Right lobe of liver (tissue), 6 donors: ENCODE data around the gene CKAP5. TPM values are rescaled to one million over a fixed set of nuclear protein-coding genes. Genes with fewer than 3 reads are reported as not detected.
"Not testable (repeated sequence)": the region's sequence is repeated elsewhere in the genome, so short reads cannot be mapped to it uniquely, and the experiment has no call there.

ENCODE experiments used
- ATAC-seq, 4 donors: fragments of 200-7000 bp; cut with Tn5 transposase; one replicate each; pipeline ENCODE4 v1.9.1; 2020; ENCODE audit warnings: mild to moderate bottlenecking in 4 of 4, moderate library complexity in 4 of 4
- DNase-seq, 3 donors: peaks; one replicate each; pipeline ENCODE4 v3.0.0-alpha.2; 2020
- H3K27ac ChIP-seq, 3 donors: fragments of 200-600 bp; one replicate each; pipeline ENCODE4 v1.8.0; 2022
- H3K27me3 ChIP-seq, 2 donors: fragments of 200-600 bp; one replicate each; pipeline ENCODE4 v1.8.0; 2022
- H3K36me3 ChIP-seq, 4 donors: fragments of 200-600 bp; sonication (generic) in 1 of 4; one replicate each; pipeline versions ENCODE4 v1.5.1 to v1.8.0; 2017 to 2022; ENCODE audit warnings: control low read depth in 1 of 4
- H3K4me1 ChIP-seq, 4 donors: fragments of 200-600 bp; sonication (generic) in 1 of 4; one replicate each; pipeline versions ENCODE4 v1.5.1 to v1.8.0; 2017 to 2022; ENCODE audit warnings: control low read depth in 1 of 4
- H3K4me3 ChIP-seq, 3 donors: fragments of 200-600 bp; one replicate each; pipeline ENCODE4 v1.8.0; 2022
- H3K9me3 ChIP-seq, 4 donors: fragments of 200-600 bp; sonication (generic) in 1 of 4; one replicate each; pipeline versions ENCODE4 v1.5.1 to v1.8.0; 2017 to 2022; ENCODE audit warnings: control low read depth in 1 of 4
- POLR2A ChIP-seq: fragments of 450-650 bp; IDR thresholded peaks from one replicate; pipeline ENCODE4 v1.6.1; 2017; ENCODE audit warnings: antibody characterized with exemption, mild to moderate bottlenecking
- WGBS: methylation state at CpG from one replicate; pipeline ENCODE4 v1.1.6; 2018; ENCODE audit warnings: low coverage, low lambda C conversion rate; ENCODE audit not compliant: insufficient coverage; ENCODE audit errors: missing lambda C conversion rate; 5-methylcytosine and 5-hydroxymethylcytosine counted together
- intact Hi-C, 2 donors: fragments of 100-400 bp; cut with DNase I; formaldehyde crosslinking; loops; one replicate each; pipeline versions ENCODE4 v1.11.2 to v1.14.1; 2022
- total RNA-seq, 6 experiments: library from RNA; depleted of rRNA in 2 of 6; stranded (reverse); fragments of >200 nt in 2 of 6; fragmentation: NEBNext Ultra II Directional in 3 of 6; extraction: Animal tissue kit (Norgen Biotek cat#: 25700) in 3 of 6; gene quantifications; one replicate each; pipeline versions ENCODE4 v1.1.0 to v1.2.4, GENCODE V29; 2016 to 2023
- TF ChIP-seq, protein P1 (sequence below), 4 donors: fragments of 200-600 bp in 3 of 4; fragments of 450-650 bp in 1 of 4; IDR thresholded peaks; one replicate each; pipeline versions ENCODE4 v1.5.1 to v1.8.0; 2016 to 2022; ENCODE audit warnings: antibody characterized with exemption in 4 of 4, mild to moderate bottlenecking in 2 of 4
- donor health status: DM: no; HTN: yes; CAD: no.
- donor health status: DM: no; HTN: no; CAD: no.
- donor health status: DM: no; HTN: no; CAD: no.
- donor health status: DM: no; HTN: yes; CAD: no.
- donor health status: DM: no; HTN: yes; CAD: no.

CKAP5 gene
- total RNA-seq, 6 experiments from 2014 or later = 12.9 to 30.2 (median 21.2) TPM

DNA sequence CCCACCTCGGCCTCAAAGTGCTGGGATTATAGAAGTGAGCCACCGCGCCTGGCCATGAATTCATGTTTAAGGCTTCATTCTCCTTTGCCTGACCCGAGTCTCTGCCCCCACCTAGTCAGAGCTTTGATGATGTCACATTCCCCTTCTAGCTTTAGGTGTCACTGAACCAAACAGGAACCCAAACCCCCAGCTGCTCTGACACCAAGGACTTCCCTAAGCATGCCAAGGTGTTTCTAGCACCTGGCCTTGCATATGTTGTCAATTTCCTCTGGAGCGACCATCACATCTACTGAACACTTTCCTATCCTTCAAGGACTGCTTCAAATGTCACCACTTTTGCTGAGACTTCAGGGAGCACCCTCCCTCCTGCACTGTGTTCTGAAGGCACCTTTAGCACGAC, 124.8 kb downstream of the CKAP5 start:
- Histone ChIP-seq H3K4me3 (peak overlapping the region; percentile 51 to 88 (median 87)), H3K36me3 (peaks cover 0 to 40% (median 21%) of the 10 kb centered on the region in 4 donors), H3K9me3 (no peaks in the 10 kb centered on the region), H3K27ac (peak overlapping the region in 2 of 3 donors; percentile 81 to 94), H3K27me3 (no peaks in the 10 kb centered on the region), H3K4me1 (peaks cover 0 to 63% (median 19%) of the 10 kb centered on the region in 4 donors)
- ATAC-seq (no peak), DNase-seq (no peak)
- TF ChIP-seq POLR2A = no peak
- TF ChIP-seq, protein P1, sequence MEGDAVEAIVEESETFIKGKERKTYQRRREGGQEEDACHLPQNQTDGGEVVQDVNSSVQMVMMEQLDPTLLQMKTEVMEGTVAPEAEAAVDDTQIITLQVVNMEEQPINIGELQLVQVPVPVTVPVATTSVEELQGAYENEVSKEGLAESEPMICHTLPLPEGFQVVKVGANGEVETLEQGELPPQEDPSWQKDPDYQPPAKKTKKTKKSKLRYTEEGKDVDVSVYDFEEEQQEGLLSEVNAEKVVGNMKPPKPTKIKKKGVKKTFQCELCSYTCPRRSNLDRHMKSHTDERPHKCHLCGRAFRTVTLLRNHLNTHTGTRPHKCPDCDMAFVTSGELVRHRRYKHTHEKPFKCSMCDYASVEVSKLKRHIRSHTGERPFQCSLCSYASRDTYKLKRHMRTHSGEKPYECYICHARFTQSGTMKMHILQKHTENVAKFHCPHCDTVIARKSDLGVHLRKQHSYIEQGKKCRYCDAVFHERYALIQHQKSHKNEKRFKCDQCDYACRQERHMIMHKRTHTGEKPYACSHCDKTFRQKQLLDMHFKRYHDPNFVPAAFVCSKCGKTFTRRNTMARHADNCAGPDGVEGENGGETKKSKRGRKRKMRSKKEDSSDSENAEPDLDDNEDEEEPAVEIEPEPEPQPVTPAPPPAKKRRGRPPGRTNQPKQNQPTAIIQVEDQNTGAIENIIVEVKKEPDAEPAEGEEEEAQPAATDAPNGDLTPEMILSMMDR (IDR thresholded peaks at IDR 0.05) = no peak
- intact Hi-C loops = no loop called here
- 27% methylated on average over 6 of the region's 6 CpGs for WGBS

DNA sequence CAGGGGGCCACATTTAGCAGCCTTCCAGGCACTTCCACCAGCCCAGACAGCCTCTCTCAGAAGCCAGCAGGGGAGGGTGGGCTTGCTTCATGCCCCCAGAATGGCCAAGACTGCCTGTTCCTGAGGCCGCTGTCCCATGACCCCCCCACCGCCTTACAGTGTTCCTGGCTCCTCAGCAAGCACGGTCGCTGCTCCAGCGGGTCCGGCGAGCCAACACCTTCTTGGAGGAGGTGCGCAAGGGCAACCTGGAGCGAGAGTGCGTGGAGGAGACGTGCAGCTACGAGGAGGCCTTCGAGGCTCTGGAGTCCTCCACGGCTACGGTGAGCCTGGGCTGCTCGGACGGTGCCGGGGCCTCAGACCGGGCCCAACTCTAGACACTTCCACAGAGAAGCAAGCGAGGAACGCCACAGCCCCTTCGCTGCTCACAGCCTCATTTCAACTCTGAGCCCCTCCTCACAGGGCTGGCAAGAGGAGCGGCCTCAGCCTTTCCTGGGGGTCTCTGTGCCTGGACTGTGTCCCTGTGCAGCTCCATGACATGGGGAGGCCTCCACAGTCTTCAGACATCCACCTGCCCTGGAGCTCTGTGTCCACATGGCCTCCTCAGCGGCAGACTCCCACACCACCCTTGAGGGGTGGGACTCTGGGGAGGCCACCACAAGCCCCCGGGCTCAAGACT, 126.4 kb downstream of the CKAP5 start:
- Histone ChIP-seq H3K36me3 (peaks cover 0 to 27% (median 12%) of the 10 kb centered on the region in 4 donors), H3K4me3 (peak overlapping the region; percentile 51 to 88 (median 87)), H3K4me1 (peaks cover 0 to 60% (median 20%) of the 10 kb centered on the region in 4 donors), H3K27me3 (no peaks in the 10 kb centered on the region), H3K9me3 (no peaks in the 10 kb centered on the region), H3K27ac (peak overlapping the region; percentile 63 to 94 (median 81))
- peak in 1 of 4 donors; percentile 2 for ATAC-seq
- TF ChIP-seq, protein P1 (IDR thresholded peaks at IDR 0.05) = no peak
- no peak for TF ChIP-seq POLR2A
- WGBS = 46% methylated on average over 9 of the region's 25 CpGs
- no peak for DNase-seq
- intact Hi-C loops = no loop called here

DNA sequence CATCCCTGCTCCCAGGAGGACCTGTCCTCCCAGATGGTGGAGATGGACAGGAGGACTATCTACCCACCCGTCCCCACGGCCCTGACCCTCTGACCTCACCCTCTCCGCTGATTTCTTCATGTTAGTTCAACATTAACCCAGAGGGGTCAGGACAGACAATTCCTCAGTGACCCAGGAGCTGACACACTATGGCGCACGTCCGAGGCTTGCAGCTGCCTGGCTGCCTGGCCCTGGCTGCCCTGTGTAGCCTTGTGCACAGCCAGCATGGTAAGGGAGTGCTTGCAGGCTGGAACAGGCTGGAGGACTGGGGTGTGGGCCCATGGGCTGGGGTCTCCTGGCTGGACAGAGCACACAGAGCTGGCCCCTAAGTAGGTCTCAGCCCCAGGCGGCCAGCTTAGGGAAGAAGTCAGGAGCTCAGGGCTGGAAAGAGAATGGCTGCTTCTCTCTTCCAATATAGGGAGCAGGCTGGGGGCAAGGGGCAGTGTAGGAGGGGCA, 127.0 kb downstream of the CKAP5 start, which contains the start of gene F2:
Gene F2 (plus strand): TSS at position 166 of the 495 bp plus-strand sequence. CDS start 23 bp downstream, at position 189.
- peak; percentile 73 to 80 (median 76) for ATAC-seq
- intact Hi-C loops = no loop called here
- H3K4me3 ChIP-seq = peak within 1 kb of the TSS; percentile 51 to 88 (median 87)

DNA sequence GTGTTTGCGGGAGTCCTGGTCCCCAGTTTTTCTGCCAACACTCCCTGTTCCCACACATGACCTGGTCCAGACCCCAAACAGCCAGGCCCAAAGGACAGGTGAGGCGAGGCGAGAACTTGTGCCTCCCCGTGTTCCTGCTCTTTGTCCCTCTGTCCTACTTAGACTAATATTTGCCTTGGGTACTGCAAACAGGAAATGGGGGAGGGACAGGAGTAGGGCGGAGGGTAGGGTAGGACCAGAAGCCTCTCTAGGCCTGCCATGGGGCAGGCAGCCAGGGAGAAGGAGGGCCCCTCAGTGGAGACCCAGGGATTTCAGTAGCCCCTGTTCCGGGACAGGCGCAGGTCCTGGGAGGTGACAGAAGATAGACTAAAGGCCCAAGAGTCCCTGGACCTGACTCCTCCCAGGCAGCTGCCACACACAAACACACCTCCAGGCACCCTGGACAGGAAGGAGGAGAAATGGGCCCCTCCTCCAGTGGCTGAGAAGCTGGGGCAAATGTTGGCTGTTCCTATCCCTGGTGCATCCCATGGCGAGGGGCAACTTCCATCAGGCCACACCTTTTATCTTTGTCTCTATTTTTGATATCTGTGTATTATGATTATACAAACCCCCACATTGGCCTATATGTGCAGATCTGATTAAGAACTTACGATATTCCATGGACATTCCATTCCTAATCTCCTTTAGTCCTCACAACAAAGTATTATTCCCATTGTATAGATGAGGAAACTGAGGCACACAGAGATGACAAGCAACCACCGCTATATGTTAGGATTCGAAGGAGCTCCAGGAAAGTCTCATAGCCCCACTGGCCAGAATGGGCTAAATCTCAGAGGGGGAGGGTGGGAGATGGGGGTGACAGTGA, 127.7 kb downstream of the CKAP5 start:
- WGBS = 43% methylated on average over 9 of the region's 11 CpGs
- Histone ChIP-seq H3K4me3 (peak overlapping the region in 2 of 3 donors; percentile 87 to 88), H3K27me3 (no peaks in the 10 kb centered on the region), H3K27ac (peak overlapping the region; percentile 41 to 94 (median 63)), H3K36me3 (peaks cover 0 to 16% (median 5%) of the 10 kb centered on the region in 4 donors), H3K4me1 (peaks cover 0 to 61% (median 17%) of the 10 kb centered on the region in 4 donors), H3K9me3 (no peaks in the 10 kb centered on the region)
- ATAC-seq (peak; percentile 74 to 91 (median 82)), DNase-seq (peak; percentile 91 to 98 (median 97))
- TF ChIP-seq, protein P1 (IDR thresholded peaks at IDR 0.05) = no peak
- TF ChIP-seq POLR2A = peak; percentile 45
- intact Hi-C loops = no loop called here

More for the DNA sequence above, 127.0 kb downstream of the CKAP5 start, which contains the start of gene F2:
- peak; percentile 82 to 93 (median 89) for DNase-seq
- peak within 1 kb of the TSS; percentile 63 to 94 (median 81) for H3K27ac ChIP-seq
- TF ChIP-seq POLR2A = peak; percentile 92
- TF ChIP-seq, protein P1 (IDR thresholded peaks at IDR 0.05) = no peak
- peaks cover 0 to 22% (median 9%) of the 10 kb centered on the region in 4 donors for H3K36me3 ChIP-seq
- WGBS = 42% methylated on average over 2 of the region's 7 CpGs
- H3K9me3 ChIP-seq = no peaks in the 10 kb centered on the region
- H3K4me1 ChIP-seq = peaks cover 0 to 60% (median 20%) of the 10 kb centered on the region in 4 donors
- H3K27me3 ChIP-seq = no peaks in the 10 kb centered on the region

DNA sequence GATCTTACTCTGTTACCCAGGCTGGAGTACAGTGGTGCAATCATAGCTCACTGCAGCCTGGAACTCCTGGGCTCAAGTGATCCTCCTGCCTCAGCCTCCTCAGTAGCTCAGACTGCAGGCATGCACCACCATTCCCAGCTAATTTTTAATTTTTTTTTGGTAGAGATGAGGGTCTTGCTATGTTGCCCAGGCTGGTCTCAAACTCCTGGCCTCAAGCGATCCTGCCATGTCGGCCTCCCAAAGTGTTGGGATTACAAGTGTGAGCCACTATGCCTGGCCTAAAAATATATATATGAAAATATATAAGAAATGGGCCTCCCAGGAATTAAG, 128.3 kb downstream of the CKAP5 start:
- H3K36me3 ChIP-seq = peaks cover 0 to 11% (median 5%) of the 10 kb centered on the region in 4 donors
- DNase-seq, H3K9me3 ChIP-seq, ATAC-seq, H3K27me3 ChIP-seq, intact Hi-C loops, H3K4me3 ChIP-seq: not testable (repeated sequence)
- peaks cover 0 to 59% (median 14%) of the 10 kb centered on the region in 4 donors for H3K4me1 ChIP-seq
- 13% methylated on average over 1 of the region's 2 CpGs for WGBS
- H3K27ac ChIP-seq = peak overlapping the region; percentile 41 to 63 (median 57)
